Spinal cord (tissue), 10 donors: Measurements from ENCODE around the gene ZNF765. TPM values are rescaled to one million over a fixed set of nuclear protein-coding genes. Genes with fewer than 3 reads are reported as not detected.
A peak's percentile ranks its signal among the peaks of the same experiment; 100 is the strongest.
"Not testable (repeated sequence)": the region's sequence is repeated elsewhere in the genome, so short reads cannot be mapped to it uniquely, and the experiment has no call there.

ENCODE experiments used
- DNase-seq, 6 donors: peaks; one replicate each; pipeline versions ENCODE4 v3.0.0 to v3.0.0-alpha.2; 2013 to 2015; ENCODE audit warnings: low spot score in 6 of 6, low read depth in 4 of 6
- H3K27ac ChIP-seq: one replicate; pipeline ENCODE4 v1.5.1; 2013; ENCODE audit warnings: low read depth, low read length, control low read depth
- H3K27me3 ChIP-seq: one replicate; pipeline ENCODE4 v1.6.1; 2013; ENCODE audit warnings: low read length; ENCODE audit not compliant: control insufficient read depth, insufficient read depth
- H3K36me3 ChIP-seq: one replicate; pipeline ENCODE4 v1.6.1; 2013; ENCODE audit warnings: low read length; ENCODE audit not compliant: control insufficient read depth, insufficient read depth
- H3K4me1 ChIP-seq: one replicate; pipeline ENCODE4 v1.6.1; 2013; ENCODE audit warnings: low read length; ENCODE audit not compliant: control insufficient read depth, insufficient read depth
- H3K4me3 ChIP-seq: one replicate; pipeline ENCODE4 v1.5.1; 2013; ENCODE audit warnings: low read depth, low read length, control low read depth
- H3K9me3 ChIP-seq: one replicate; pipeline ENCODE4 v1.6.1; 2013; ENCODE audit warnings: low read length; ENCODE audit not compliant: control insufficient read depth, insufficient read depth
- WGBS: methylation state at CpG from one replicate; pipeline ENCODE4 v1.1.5; 2013; ENCODE audit warnings: missing lambda C conversion rate; ENCODE audit not compliant: insufficient coverage; 5-methylcytosine and 5-hydroxymethylcytosine counted together
- polyA plus RNA-seq, 2 donors: library from polyadenylated mRNA; unstranded; fragments of 120-200 nt; gene quantifications; one replicate each; pipeline ENCODE4 v1.2.1, GENCODE V29; 2013; ENCODE audit not compliant: insufficient read length in 2 of 2
- small RNA-seq: library from RNA; depleted of rRNA; stranded (forward); fragments of <200 nt; gene quantifications from one replicate; pipeline ENCODE3, GENCODE V24; 2014; ENCODE audit warnings: low replicate concordance
- total RNA-seq, 2 donors: library from RNA; depleted of rRNA in 1 of 2; stranded (reverse); fragments of 120-200 nt in 1 of 2; fragments of >200 nt in 1 of 2; gene quantifications; one replicate each; pipeline versions ENCODE4 v1.2.3 to v1.2.4, GENCODE V29; 2013 to 2014
- donor health status: healthy.

The ZNF765 gene
- total and polyA plus RNA-seq, 4 donors, result 11.3 to 16.4 (median 14.7) TPM

DNA sequence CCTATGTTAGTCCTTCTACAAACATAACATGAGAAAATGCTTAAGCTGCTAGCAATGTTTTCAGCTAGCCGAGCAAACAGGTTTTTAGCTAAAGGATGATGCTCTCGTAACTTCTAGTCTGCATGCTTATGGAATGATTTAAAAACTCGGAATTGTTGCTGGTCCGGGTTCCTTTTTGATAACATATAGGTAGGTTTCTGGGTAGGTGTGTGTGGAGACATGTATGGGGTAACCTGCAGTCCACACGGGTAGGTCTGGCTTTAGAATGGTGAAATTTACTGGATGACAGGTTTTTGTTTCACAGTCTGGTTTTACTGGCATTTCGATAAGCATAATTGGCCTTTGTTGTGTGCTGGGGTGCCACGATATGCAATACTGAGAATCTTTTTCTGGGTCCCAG lies 77.0 kb downstream of the ZNF765 start:
- Histone ChIP-seq H3K27me3 (no peaks in the 10 kb centered on the region), H3K27ac (no peak overlapping the region), H3K9me3 (no peaks in the 10 kb centered on the region), H3K4me1 (peaks cover 11% of the 10 kb centered on the region), H3K36me3 (no peaks in the 10 kb centered on the region), H3K4me3 (no peak overlapping the region)
- DNase-seq, result no peak
- 93% methylated on average over 5 of the region's 7 CpGs for WGBS

DNA sequence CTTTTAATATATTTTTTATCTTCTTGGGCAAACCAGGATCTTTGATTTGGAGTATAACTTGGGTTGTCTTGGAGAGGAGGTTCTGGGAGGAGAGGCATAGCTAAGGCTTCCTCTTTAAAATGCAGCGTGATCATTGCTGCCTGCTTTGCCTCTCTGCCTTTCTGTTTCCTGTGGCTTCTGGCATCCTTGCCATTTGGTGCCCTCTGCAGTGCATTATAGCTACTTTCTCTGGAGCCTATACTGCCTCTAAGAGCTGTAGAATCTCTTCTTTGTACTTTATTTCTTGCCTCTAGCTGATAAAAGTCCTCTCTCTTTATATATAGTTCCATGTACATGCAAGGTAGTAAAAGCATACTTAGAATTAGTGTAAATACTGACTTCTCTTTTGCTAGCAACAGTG lies 79.9 kb downstream of the ZNF765 start:
- H3K27ac ChIP-seq, H3K9me3 ChIP-seq, H3K36me3 ChIP-seq, H3K4me3 ChIP-seq, H3K4me1 ChIP-seq, H3K27me3 ChIP-seq: not testable (repeated sequence)
- DNase-seq, result peak in 2 of 6 donors; percentile 5 to 9
- WGBS, result 50% methylated on average over 1 of the region's 1 CpG

DNA sequence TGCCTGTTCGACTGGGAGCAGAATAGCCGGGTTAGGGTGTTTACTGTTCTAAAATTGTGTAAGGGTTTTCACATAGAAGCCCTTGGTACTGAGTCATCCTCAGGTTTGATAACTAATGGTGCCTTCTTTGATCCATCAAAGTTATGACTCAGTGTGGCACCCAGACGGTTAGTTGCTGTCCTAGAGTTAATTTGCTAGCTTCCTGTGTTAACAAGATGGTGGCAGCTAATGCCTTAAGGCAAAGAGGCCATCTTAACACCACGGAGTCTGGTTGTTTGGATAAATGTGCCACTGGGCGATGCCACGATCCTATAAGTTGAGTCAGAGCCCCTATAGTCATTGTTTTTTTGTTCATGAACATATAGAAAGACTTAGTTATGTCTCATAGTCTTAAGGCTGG lies 80.5 kb downstream of the ZNF765 start:
- not testable (repeated sequence) for H3K9me3 ChIP-seq, H3K36me3 ChIP-seq, H3K4me1 ChIP-seq, H3K27me3 ChIP-seq, DNase-seq, H3K27ac ChIP-seq, H3K4me3 ChIP-seq
- 92% methylated on average over 6 of the region's 6 CpGs for WGBS

Small RNAs within 50 kb of the gene (small RNA-seq; reads per million reads assigned to genes)
- not detected for gene RPL39P36

Other genes starting within 250 kb of the ZNF765 start
- gene ZNF347, start 236.1 kb upstream of the ZNF765 start, total RNA-seq, result 10 to 100 TPM; 18.2 to 21.3 TPM
- 10 to 100 TPM in 1 of 2 donors, 1 to 10 TPM in 1; 9.7 to 16.5 TPM for gene ZNF347, start 236.1 kb upstream of the ZNF765 start, polyA plus RNA-seq
- gene ZNF665, start 201.8 kb upstream of the ZNF765 start, total RNA-seq, result 1 to 10 TPM; 5.4 to 8.5 TPM
- gene ZNF665, start 201.8 kb upstream of the ZNF765 start, polyA plus RNA-seq, result 1 to 10 TPM; 4.5 to 6.4 TPM
- 10 to 100 TPM; 43.0 to 47.9 TPM for gene ZNF677, start 140.3 kb upstream of the ZNF765 start, total RNA-seq
- 10 to 100 TPM; 39.2 to 42.6 TPM for gene ZNF677, start 140.3 kb upstream of the ZNF765 start, polyA plus RNA-seq
- under 1 TPM in 1 of 2 donors, not detected in 1; 0.11 TPM for gene VN1R2, start 136.9 kb upstream of the ZNF765 start, total RNA-seq
- gene VN1R2, start 136.9 kb upstream of the ZNF765 start, polyA plus RNA-seq, result under 1 TPM in 1 of 2 donors, not detected in 1; 0.12 TPM
- gene VN1R4, start 127.4 kb upstream of the ZNF765 start, total RNA-seq, result not detected
- gene VN1R4, start 127.4 kb upstream of the ZNF765 start, polyA plus RNA-seq, result not detected
- 10 to 100 TPM; 11.5 to 11.7 TPM for gene ZNF845, start 61.4 kb upstream of the ZNF765 start, total RNA-seq
- gene ZNF845, start 61.4 kb upstream of the ZNF765 start, polyA plus RNA-seq, result 1 to 10 TPM; 4.8 to 5.9 TPM
- gene ZNF525, start 29.4 kb upstream of the ZNF765 start, total RNA-seq, result 10 to 100 TPM; 12.2 to 14.8 TPM
- 1 to 10 TPM; 4.0 to 5.9 TPM for gene ZNF525, start 29.4 kb upstream of the ZNF765 start, polyA plus RNA-seq
- 10 to 100 TPM in 1 of 2 donors, 1 to 10 TPM in 1; 8.7 to 13.4 TPM for gene ZNF761, start 36.8 kb downstream of the ZNF765 start, total RNA-seq
- 1 to 10 TPM; 9.4 to 9.5 TPM for gene ZNF761, start 36.8 kb downstream of the ZNF765 start, polyA plus RNA-seq
- 1 to 10 TPM; 5.1 TPM for gene ZNF813, start 72.6 kb downstream of the ZNF765 start, total RNA-seq
- 1 to 10 TPM; 2.4 to 3.1 TPM for gene ZNF813, start 72.6 kb downstream of the ZNF765 start, polyA plus RNA-seq
- 10 to 100 TPM; 21.7 to 28.0 TPM for gene ZNF331, start 143.0 kb downstream of the ZNF765 start, total RNA-seq
- 10 to 100 TPM; 23.6 to 37.3 TPM for gene ZNF331, start 143.0 kb downstream of the ZNF765 start, polyA plus RNA-seq
- not detected for gene DPRX, start 236.8 kb downstream of the ZNF765 start, total RNA-seq
- gene DPRX, start 236.8 kb downstream of the ZNF765 start, polyA plus RNA-seq, result not detected